Lower leg skin (tissue), 4 donors: Measurements from ENCODE around the gene MAGEC1. TPM values are rescaled to one million over a fixed set of nuclear protein-coding genes. Genes with fewer than 3 reads are reported as not detected.

Experiments
- DNase-seq, 2 donors: peaks; one replicate each; pipeline ENCODE4 v3.0.0-alpha.2; 2019; ENCODE audit warnings: low spot score in 2 of 2
- H3K4me3 ChIP-seq: fragments of 200-600 bp; sonication (generic); 2 replicates; pipeline ENCODE4 v1.5.1; 2017; ENCODE audit warnings: mild to moderate bottlenecking, low read depth; ENCODE audit not compliant: poor library complexity, severe bottlenecking
- CTCF ChIP-seq, 3 donors: fragments of 450-650 bp; IDR thresholded peaks; one replicate each; pipeline ENCODE4 v1.5.1; 2016; ENCODE audit warnings: antibody characterized with exemption in 3 of 3, mild to moderate bottlenecking in 3 of 3, moderate library complexity in 2 of 3
- POLR2A ChIP-seq, 2 donors: fragments of 450-650 bp; IDR thresholded peaks; one replicate each; pipeline ENCODE4 v1.6.1; 2016 to 2017; ENCODE audit warnings: antibody characterized with exemption in 2 of 2, mild to moderate bottlenecking in 1 of 2, moderate library complexity in 1 of 2
- WGBS, 2 donors: methylation state at CpG; one replicate each; pipeline ENCODE4 v1.1.5; 2018; 5-methylcytosine and 5-hydroxymethylcytosine counted together
- intact Hi-C: fragments of 100-400 bp; cut with DNase I; formaldehyde crosslinking; loops from one replicate; pipeline ENCODE4 v1.15.0; 2023; ENCODE audit warnings: low total_unique reads
- total RNA-seq, 4 donors: library from RNA; depleted of rRNA; stranded (reverse); fragments of >200 nt; gene quantifications; one replicate each; pipeline ENCODE4 v1.1.0, GENCODE V29; 2016

Gene MAGEC1
- total RNA-seq, 4 donors from 2014 or later = not detected

DNA sequence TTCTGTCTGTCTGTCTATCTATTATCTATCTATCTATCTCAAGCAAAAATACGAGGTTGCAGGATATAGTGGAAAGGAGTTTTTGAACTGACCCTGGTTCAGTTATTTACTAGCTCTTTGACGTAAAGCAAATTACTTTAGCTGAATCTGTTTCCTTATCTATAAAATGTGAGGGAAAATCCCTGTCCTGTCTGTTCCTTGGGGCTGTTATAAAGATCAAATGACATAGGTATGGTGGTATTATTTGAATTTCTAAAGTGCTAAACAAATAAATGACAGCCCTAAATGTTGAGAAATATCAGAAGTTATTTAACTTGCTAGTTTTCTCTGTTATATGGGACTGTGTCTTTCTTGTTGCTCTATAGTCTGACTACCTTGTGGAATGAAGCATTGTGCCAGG lies 55.0 kb downstream of the MAGEC1 start:
- 33 to 56% methylated on average over 2 of the region's 2 CpGs for WGBS, 2 donors
- no peak for TF ChIP-seq CTCF (IDR thresholded peaks at IDR 0.05)
- no peak for TF ChIP-seq POLR2A (IDR thresholded peaks at IDR 0.05)
- no peak for DNase-seq
- no peak overlapping the region for H3K4me3 ChIP-seq
- intact Hi-C loops = no loop called here

Other genes with a start within 250 kb of the MAGEC1 start
- gene SPANXD, start 205.2 kb upstream of the MAGEC1 start, total RNA-seq = not detected
- gene MAGEC3, start 65.6 kb upstream of the MAGEC1 start, total RNA-seq = not detected